GM12801 (cell line): ENCODE data around the gene EYA2.

Experiments
- TF ChIP-seq, protein P1 (sequence below): IDR thresholded peaks from one replicate; pipeline ENCODE4 v1.5.1; 2011; ENCODE audit warnings: control low read depth; ENCODE audit not compliant: insufficient read length; ENCODE audit errors: extremely low read depth

The EYA2 gene

DNA sequence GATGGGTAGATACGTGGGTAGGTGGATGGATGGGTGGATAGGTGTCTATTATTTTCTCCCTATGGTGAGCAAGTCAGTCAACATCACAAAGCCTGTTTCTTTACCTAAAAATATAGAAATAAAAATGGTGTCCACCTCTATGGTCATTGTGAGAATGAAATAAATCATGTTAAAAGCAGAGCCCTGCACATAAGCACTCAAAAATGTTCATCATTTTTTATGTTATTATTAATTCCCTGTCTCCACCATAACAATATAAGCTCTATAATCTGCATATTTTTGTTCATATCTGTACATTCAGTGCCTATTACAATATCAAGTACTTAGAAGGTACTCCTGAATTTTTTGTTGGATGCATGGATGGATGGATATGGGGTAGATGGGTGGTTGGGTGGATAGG lies 284.2 kb downstream of the EYA2 start:
- TF ChIP-seq, protein P1, sequence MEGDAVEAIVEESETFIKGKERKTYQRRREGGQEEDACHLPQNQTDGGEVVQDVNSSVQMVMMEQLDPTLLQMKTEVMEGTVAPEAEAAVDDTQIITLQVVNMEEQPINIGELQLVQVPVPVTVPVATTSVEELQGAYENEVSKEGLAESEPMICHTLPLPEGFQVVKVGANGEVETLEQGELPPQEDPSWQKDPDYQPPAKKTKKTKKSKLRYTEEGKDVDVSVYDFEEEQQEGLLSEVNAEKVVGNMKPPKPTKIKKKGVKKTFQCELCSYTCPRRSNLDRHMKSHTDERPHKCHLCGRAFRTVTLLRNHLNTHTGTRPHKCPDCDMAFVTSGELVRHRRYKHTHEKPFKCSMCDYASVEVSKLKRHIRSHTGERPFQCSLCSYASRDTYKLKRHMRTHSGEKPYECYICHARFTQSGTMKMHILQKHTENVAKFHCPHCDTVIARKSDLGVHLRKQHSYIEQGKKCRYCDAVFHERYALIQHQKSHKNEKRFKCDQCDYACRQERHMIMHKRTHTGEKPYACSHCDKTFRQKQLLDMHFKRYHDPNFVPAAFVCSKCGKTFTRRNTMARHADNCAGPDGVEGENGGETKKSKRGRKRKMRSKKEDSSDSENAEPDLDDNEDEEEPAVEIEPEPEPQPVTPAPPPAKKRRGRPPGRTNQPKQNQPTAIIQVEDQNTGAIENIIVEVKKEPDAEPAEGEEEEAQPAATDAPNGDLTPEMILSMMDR = no peak

GRCh38 chr20:47179267-47179666 lies 284.6 kb downstream of the EYA2 start:
- TF ChIP-seq, protein P1 = no peak

GRCh38 chr20:47181056-47181862 lies 286.6 kb downstream of the EYA2 start:
- TF ChIP-seq, protein P1 = no peak

GRCh38 chr20:47183367-47183766 lies 288.7 kb downstream of the EYA2 start:
- TF ChIP-seq, protein P1 = no peak

- TF ChIP-seq, protein P1 = no peak
These were observed 293.0 kb downstream of the EYA2 start for GRCh38 chr20:47187450-47188195.

GRCh38 chr20:47188540-47188939 lies 293.9 kb downstream of the EYA2 start:
- TF ChIP-seq, protein P1 = no peak

DNA sequence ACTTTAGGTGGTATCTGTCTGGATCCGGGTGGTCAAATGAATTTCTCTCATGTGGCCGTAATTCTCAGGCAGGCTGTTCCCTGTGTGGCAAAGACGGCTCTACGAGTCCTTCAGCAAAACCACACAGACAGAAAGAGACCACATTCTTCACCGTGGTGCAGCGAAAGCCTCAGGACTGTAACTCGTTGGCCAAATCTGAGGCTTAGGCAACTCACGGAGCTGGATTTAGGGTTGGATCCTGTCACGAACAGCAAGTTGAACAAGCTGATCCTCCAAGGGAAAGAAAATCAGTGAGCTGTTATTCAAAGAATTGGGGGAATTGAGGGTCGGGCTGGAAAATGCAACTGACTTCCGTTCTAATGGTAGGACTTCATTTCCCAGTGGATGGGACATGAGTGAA lies 294.4 kb downstream of the EYA2 start:
- TF ChIP-seq, protein P1 = no peak
